ENCODE measurements around the gene MSH2.

The MSH2 gene

GRCh38 chr2:47402805-47403608 is at the start of gene MSH2:
Gene MSH2, plus strand, starts transcription at chr2:47403156. Its CDS starts 36 bp downstream, at chr2:47403192.
- no peak for TF ChIP-seq CTCF (conservative IDR thresholded peaks at IDR 0.05; ENCODE audit: control insufficient read depth, insufficient read depth, low read depth, low read length)
- H3K4me3 ChIP-seq (ENCODE audit: control insufficient read depth, low read depth, low read length), result peak within 1 kb of the TSS; percentile 83
- DNase-seq (ENCODE audit: low read depth), result peak; percentile 88

GRCh38 chr2:47354013-47354847 is 48.7 kb upstream of the MSH2 start:
- peak; percentile 80 for DNase-seq (ENCODE audit: low read depth)
- TF ChIP-seq CTCF (conservative IDR thresholded peaks at IDR 0.05; ENCODE audit: control insufficient read depth, insufficient read depth, low read depth, low read length), result no peak

GRCh38 chr2:47354848-47355204 is 48.1 kb upstream of the MSH2 start:
- no peak overlapping the region for H3K4me3 ChIP-seq (ENCODE audit: control insufficient read depth, low read depth, low read length)
- TF ChIP-seq CTCF (conservative IDR thresholded peaks at IDR 0.05; ENCODE audit: control insufficient read depth, insufficient read depth, low read depth, low read length), result no peak
- DNase-seq (ENCODE audit: low read depth), result no peak

More at GRCh38 chr2:47354013-47354847, 48.7 kb upstream of the MSH2 start:
- H3K4me3 ChIP-seq (ENCODE audit: control insufficient read depth, low read depth, low read length), result no peak overlapping the region

- peak; percentile 82 for DNase-seq (ENCODE audit: low read depth)
- TF ChIP-seq CTCF (conservative IDR thresholded peaks at IDR 0.05; ENCODE audit: control insufficient read depth, insufficient read depth, low read depth, low read length), result no peak
- H3K4me3 ChIP-seq (ENCODE audit: control insufficient read depth, low read depth, low read length), result no peak overlapping the region
Observed at GRCh38 chr2:47357483-47357882, 45.5 kb upstream of the MSH2 start.

GRCh38 chr2:47359375-47359868 is 43.5 kb upstream of the MSH2 start:
- DNase-seq (ENCODE audit: low read depth), result no peak
- no peak overlapping the region for H3K4me3 ChIP-seq (ENCODE audit: control insufficient read depth, low read depth, low read length)
- TF ChIP-seq CTCF (conservative IDR thresholded peaks at IDR 0.05; ENCODE audit: control insufficient read depth, insufficient read depth, low read depth, low read length), result no peak

- TF ChIP-seq CTCF (conservative IDR thresholded peaks at IDR 0.05; ENCODE audit: control insufficient read depth, insufficient read depth, low read depth, low read length), result no peak
Observed at GRCh38 chr2:47360283-47360682, 42.7 kb upstream of the MSH2 start.

More at GRCh38 chr2:47360283-47360682, 42.7 kb upstream of the MSH2 start:
- no peak for DNase-seq (ENCODE audit: low read depth)
- no peak overlapping the region for H3K4me3 ChIP-seq (ENCODE audit: control insufficient read depth, low read depth, low read length)

All from fibroblast of mammary gland (primary cell).